Measurements from ENCODE around the gene UBE3A.

GRCh38 chr15:25323420-25323819 lies 115.4 kb downstream of the UBE3A start:
- TF ChIP-seq, protein P1, sequence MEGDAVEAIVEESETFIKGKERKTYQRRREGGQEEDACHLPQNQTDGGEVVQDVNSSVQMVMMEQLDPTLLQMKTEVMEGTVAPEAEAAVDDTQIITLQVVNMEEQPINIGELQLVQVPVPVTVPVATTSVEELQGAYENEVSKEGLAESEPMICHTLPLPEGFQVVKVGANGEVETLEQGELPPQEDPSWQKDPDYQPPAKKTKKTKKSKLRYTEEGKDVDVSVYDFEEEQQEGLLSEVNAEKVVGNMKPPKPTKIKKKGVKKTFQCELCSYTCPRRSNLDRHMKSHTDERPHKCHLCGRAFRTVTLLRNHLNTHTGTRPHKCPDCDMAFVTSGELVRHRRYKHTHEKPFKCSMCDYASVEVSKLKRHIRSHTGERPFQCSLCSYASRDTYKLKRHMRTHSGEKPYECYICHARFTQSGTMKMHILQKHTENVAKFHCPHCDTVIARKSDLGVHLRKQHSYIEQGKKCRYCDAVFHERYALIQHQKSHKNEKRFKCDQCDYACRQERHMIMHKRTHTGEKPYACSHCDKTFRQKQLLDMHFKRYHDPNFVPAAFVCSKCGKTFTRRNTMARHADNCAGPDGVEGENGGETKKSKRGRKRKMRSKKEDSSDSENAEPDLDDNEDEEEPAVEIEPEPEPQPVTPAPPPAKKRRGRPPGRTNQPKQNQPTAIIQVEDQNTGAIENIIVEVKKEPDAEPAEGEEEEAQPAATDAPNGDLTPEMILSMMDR (conservative IDR thresholded peaks at IDR 0.05; ENCODE audit: low read length): no peak
- no peak for TF ChIP-seq EZH2phosphoT487 (IDR thresholded peaks at IDR 0.05; ENCODE audit: borderline replicate concordance)

Data from Loucy (cell line).